ENCODE measurements around the gene MAG. TPM values are rescaled to one million over a fixed set of nuclear protein-coding genes. Genes with fewer than 3 reads are reported as not detected.

MAG gene
- total and polyA plus RNA-seq, 2 of the 8 experiments (the other 6 are each of a cell fraction or from before 2014, with no cell fraction given): 0.20 to 1.3 TPM

DNA sequence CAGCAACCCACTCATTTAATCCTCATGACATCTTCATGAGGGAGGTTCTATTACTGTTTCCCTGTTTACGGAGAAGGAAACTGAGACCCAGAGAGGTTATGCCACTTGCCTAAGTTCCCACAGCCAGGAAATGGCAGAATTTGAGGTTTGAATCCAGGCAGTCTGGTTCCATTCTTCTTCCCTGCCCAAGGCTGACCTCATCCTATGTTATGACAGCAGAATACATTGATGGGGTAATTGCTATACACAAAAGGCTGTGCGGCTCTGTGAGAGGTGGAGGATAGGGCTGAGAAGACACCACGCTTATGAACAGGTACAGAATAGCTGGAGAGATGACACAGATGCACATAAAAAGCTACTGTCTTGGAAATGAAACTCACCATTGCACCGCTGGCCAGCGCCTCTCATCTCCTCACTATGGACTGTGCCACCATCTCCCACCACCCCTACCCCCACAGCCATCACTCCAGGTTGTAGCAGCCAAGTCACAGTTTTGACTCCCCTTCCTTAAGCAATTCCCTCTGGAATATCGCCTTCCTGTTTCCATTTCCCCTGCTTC lies 11.5 kb downstream of the MAG start:
- H3K4me2 ChIP-seq (ENCODE audit: insufficient read depth in 1 of 2, low read depth in 2 of 2, low read length in 2 of 2): no peak overlapping the region
- H3K79me2 ChIP-seq (ENCODE audit: control insufficient read depth in 1 of 2, insufficient read depth in 2 of 2, low read length in 2 of 2): no peaks in the 10 kb centered on the region
- H2BK12ac ChIP-seq (ENCODE audit: low read depth, low read length): peak overlapping the region; percentile 20; the same call in 1 of the 2 replicates
- peaks cover 3% of the 10 kb centered on the region; the same call in 1 of the 2 replicates for H3K79me1 ChIP-seq (ENCODE audit: low read depth, low read length)
- H3K4me1 ChIP-seq (replicated peaks in 1 of 4; ENCODE audit: control insufficient read depth in 3 of 4, insufficient read depth in 4 of 4, low read length in 3 of 4): peaks cover 0 to 4% (median 0%) of the 10 kb centered on the region in 4 experiments; a peak in 1 of 7 replicates
- peaks cover 0 to 6% of the 10 kb centered on the region in 2 experiments for H4K20me1 ChIP-seq (replicated peaks in 1 of 2; ENCODE audit: control insufficient read depth in 1 of 2, insufficient read depth in 2 of 2, low read length in 2 of 2)
- no peak overlapping the region for H3K27ac ChIP-seq (ENCODE audit: low read depth, low read length)
- no peak overlapping the region for H3K23ac ChIP-seq (ENCODE audit: insufficient read length)
- no peak overlapping the region for H3K18ac ChIP-seq (ENCODE audit: extremely low read depth, low read length)
- H2AFZ ChIP-seq (ENCODE audit: low read length): no peak overlapping the region
- CTCF ChIA-PET (ENCODE audit: partially characterized antibody): interaction anchor here (0.6 kb wide), 1 partner anchor 466 kb away, joined by 3 read pairs; no protein-coding TSS in a partner anchor
- H3K9me3 ChIP-seq (ENCODE audit: insufficient read depth in 2 of 2, low read depth in 1 of 2, low read length in 1 of 2): no peaks in the 10 kb centered on the region
- H2BK5ac ChIP-seq (ENCODE audit: low read depth, low read length): no peak overlapping the region
- no peak overlapping the region for H4K5ac ChIP-seq (ENCODE audit: insufficient read length, low read depth, low read length)
- 0 out of 7 replicates have a peak, but pooled peaks cover 0 to 1% (median 0%) of the 10 kb centered on the region in 4 experiments for H3K27me3 ChIP-seq (replicated peaks in 1 of 4; ENCODE audit: control insufficient read depth in 3 of 4, extremely low read depth in 1 of 4, insufficient read depth in 3 of 4, low read length in 3 of 4)
- H2BK20ac ChIP-seq (ENCODE audit: low read length): no peak overlapping the region
- H2AK5ac ChIP-seq (ENCODE audit: low read depth, low read length): no peak overlapping the region
- no peak overlapping the region for H3K4ac ChIP-seq (replicated peaks; ENCODE audit: insufficient read length, low read depth, low read length)
- no peak overlapping the region for H4K8ac ChIP-seq (ENCODE audit: extremely low read depth, insufficient read depth, low read length)
- H2BK120ac ChIP-seq (replicated peaks; ENCODE audit: low read depth, low read length): no peak overlapping the region
- no peak overlapping the region for H3K56ac ChIP-seq (replicated peaks; ENCODE audit: insufficient read length, low read depth, low read length)
- no peak for FAIRE-seq
- no peak overlapping the region for H3K14ac ChIP-seq (ENCODE audit: insufficient read length)
- H2BK15ac ChIP-seq (ENCODE audit: low read length): no peak overlapping the region
- no peak for DNase-seq (ENCODE audit: low read depth in 1 of 2, low spot score in 2 of 2)
- H3K4me3 ChIP-seq (ENCODE audit: extremely low read depth in 1 of 4, insufficient read depth in 2 of 4, low read depth in 3 of 4, low read length in 4 of 4): no peak overlapping the region
- no peak overlapping the region; a peak in 1 of 7 replicates for H3K9ac ChIP-seq (replicated peaks in 1 of 4; ENCODE audit: extremely low read depth in 1 of 4, low read depth in 3 of 4, low read length in 3 of 4)
- WGBS, 2 experiments (ENCODE audit: extremely low coverage in 1 of 2, insufficient coverage in 1 of 2, insufficient read length in 1 of 2, insufficient replicate concordance in 2 of 2, low coverage in 1 of 2, low lambda C conversion rate in 2 of 2, missing lambda C conversion rate in 1 of 2): 69% methylated on average over 5 of the region's 6 CpGs; no CpG with 5 or more reads in 1 of the 2 experiments
- H3K36me3 ChIP-seq (ENCODE audit: control insufficient read depth in 2 of 4, insufficient read depth in 4 of 4, low read length in 3 of 4): no peaks in the 10 kb centered on the region; a peak in 1 of 8 replicates
- H3K23me2 ChIP-seq (ENCODE audit: low read depth, low read length): peaks cover 4% of the 10 kb centered on the region; the same call in 1 of the 2 replicates
- POLR2A ChIA-PET (ENCODE audit: partially characterized antibody): no interaction called here
- no peak overlapping the region for H4K91ac ChIP-seq (replicated peaks; ENCODE audit: insufficient read length, low read length)
- TF ChIP-seq RNF2 (IDR thresholded peaks at IDR 0.05; ENCODE audit: borderline replicate concordance, low read depth, low read length, missing control alignments, poor library complexity, severe bottlenecking) (no peak), CHD2 (IDR thresholded peaks at IDR 0.05; ENCODE audit: low read length) (no peak), POU5F1 (IDR thresholded peaks at IDR 0.05; ENCODE audit: low read depth, low read length) (no peak)
- TF ChIP-seq, protein P1, sequence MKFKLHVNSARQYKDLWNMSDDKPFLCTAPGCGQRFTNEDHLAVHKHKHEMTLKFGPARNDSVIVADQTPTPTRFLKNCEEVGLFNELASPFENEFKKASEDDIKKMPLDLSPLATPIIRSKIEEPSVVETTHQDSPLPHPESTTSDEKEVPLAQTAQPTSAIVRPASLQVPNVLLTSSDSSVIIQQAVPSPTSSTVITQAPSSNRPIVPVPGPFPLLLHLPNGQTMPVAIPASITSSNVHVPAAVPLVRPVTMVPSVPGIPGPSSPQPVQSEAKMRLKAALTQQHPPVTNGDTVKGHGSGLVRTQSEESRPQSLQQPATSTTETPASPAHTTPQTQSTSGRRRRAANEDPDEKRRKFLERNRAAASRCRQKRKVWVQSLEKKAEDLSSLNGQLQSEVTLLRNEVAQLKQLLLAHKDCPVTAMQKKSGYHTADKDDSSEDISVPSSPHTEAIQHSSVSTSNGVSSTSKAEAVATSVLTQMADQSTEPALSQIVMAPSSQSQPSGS (IDR thresholded peaks at IDR 0.05; ENCODE audit: low read length): no peak

Measured in H1 (cell line).